Progenitor cell of endocrine pancreas (in vitro differentiated cells): ENCODE results near the gene KCNQ5. TPM values are rescaled to one million over a fixed set of nuclear protein-coding genes. Genes with fewer than 3 reads are reported as not detected.

Source experiments
- DNase-seq: peaks from one replicate; pipeline ENCODE4 v3.0.0; 2021; ENCODE audit warnings: low spot score; ENCODE audit not compliant: unreplicated experiment
- H3K27ac Mint-ChIP-seq: 2 replicates; pipeline ENCODE4 v1.8.0; 2021; ENCODE audit warnings: mild to moderate bottlenecking, moderate library complexity, mixed read lengths
- H3K27me3 Mint-ChIP-seq: 2 replicates; pipeline ENCODE4 v1.8.0; 2021; ENCODE audit warnings: mixed read lengths
- H3K36me3 Mint-ChIP-seq: 2 replicates; pipeline ENCODE4 v1.8.0; 2022; ENCODE audit warnings: mixed read lengths; ENCODE audit not compliant: insufficient read depth
- H3K4me1 Mint-ChIP-seq: 2 replicates; pipeline ENCODE4 v1.8.0; 2021; ENCODE audit warnings: low read depth, mixed read lengths
- H3K4me3 Mint-ChIP-seq: 2 replicates; pipeline ENCODE4 v1.8.0; 2021; ENCODE audit warnings: low read depth, mild to moderate bottlenecking, moderate library complexity, mixed read lengths
- H3K9me3 Mint-ChIP-seq: 2 replicates; pipeline ENCODE4 v1.8.0; 2021; ENCODE audit warnings: low read depth, mixed read lengths
- CTCF ChIP-seq: fragments of 200-600 bp; sonication (generic); IDR thresholded peaks from one replicate; pipeline ENCODE4 v1.5.0; 2021; ENCODE audit warnings: antibody characterized with exemption, mild to moderate bottlenecking; ENCODE audit not compliant: unreplicated experiment
- total RNA-seq: library from RNA; stranded (reverse); gene quantifications from 2 replicates; pipeline ENCODE4 v1.2.1, GENCODE V29; 2021

KCNQ5 gene
- total RNA-seq, 1 donor from 2014 or later: 1.0 TPM

- H3K27me3 Mint-ChIP-seq: no peaks in the 10 kb centered on the region
- H3K36me3 Mint-ChIP-seq: no peaks in the 10 kb centered on the region
- TF ChIP-seq CTCF: no peak
- no peak for DNase-seq
- H3K9me3 Mint-ChIP-seq: no peaks in the 10 kb centered on the region
- H3K4me1 Mint-ChIP-seq: no peaks in the 10 kb centered on the region
- no peak overlapping the region for H3K4me3 Mint-ChIP-seq
- H3K27ac Mint-ChIP-seq: no peak overlapping the region
Observed at GRCh38 chr6:72651967-72652956, 30.4 kb downstream of the KCNQ5 start.

DNA sequence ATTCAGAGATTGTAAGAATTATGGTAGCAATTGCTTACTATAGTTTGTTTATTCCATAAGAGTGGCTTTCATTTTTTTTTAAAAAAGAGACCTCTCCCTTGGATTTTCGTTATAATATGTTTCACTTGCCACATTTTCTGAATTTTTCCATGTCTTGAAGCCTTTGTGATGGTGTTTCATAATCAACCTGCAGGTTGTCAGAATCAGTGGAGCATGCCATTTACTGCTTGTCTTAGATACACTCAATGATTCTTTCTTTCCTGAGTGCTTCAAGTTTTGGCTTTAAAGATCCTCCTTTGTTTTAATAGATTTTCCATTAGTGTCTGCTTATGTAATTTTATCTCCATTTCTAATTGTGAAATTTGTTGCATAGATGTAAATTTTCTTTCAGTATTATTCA, 31.2 kb downstream of the KCNQ5 start:
- H3K4me3 Mint-ChIP-seq: no peak overlapping the region
- no peak for TF ChIP-seq CTCF
- no peak for DNase-seq
- no peak overlapping the region for H3K27ac Mint-ChIP-seq
- H3K27me3 Mint-ChIP-seq: no peaks in the 10 kb centered on the region
- H3K36me3 Mint-ChIP-seq: no peaks in the 10 kb centered on the region
- no peaks in the 10 kb centered on the region for H3K4me1 Mint-ChIP-seq
- H3K9me3 Mint-ChIP-seq: no peaks in the 10 kb centered on the region

DNA sequence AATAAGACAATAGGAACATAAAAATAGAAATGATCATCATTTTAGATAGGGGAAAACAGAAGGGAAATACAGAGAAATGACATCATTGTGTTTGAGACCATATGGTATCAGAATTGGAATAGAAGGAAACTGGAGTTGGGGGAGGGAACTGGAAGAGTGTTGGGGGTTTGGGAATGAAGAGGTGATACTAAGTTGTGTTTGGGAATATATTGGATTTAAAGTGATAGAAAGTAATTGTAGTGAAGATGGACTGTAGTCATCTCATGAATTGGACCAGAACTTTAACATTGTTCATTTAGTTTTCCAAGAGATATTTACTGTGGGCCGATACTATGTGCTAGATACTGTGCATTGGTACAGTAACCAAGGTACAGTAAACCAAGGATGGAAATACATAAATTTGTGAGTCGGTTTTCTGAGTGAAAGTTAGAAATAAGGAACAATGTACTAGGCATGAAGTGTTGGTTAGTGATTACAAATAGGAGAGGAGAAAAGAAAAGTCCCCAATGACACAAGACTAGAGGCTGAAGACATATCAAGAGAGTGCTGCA, 32.3 kb downstream of the KCNQ5 start:
- no peak for DNase-seq
- H3K4me1 Mint-ChIP-seq: no peaks in the 10 kb centered on the region
- H3K36me3 Mint-ChIP-seq: no peaks in the 10 kb centered on the region
- no peak overlapping the region for H3K27ac Mint-ChIP-seq
- no peak for TF ChIP-seq CTCF
- H3K4me3 Mint-ChIP-seq: no peak overlapping the region
- no peaks in the 10 kb centered on the region for H3K9me3 Mint-ChIP-seq
- H3K27me3 Mint-ChIP-seq: no peaks in the 10 kb centered on the region

DNA sequence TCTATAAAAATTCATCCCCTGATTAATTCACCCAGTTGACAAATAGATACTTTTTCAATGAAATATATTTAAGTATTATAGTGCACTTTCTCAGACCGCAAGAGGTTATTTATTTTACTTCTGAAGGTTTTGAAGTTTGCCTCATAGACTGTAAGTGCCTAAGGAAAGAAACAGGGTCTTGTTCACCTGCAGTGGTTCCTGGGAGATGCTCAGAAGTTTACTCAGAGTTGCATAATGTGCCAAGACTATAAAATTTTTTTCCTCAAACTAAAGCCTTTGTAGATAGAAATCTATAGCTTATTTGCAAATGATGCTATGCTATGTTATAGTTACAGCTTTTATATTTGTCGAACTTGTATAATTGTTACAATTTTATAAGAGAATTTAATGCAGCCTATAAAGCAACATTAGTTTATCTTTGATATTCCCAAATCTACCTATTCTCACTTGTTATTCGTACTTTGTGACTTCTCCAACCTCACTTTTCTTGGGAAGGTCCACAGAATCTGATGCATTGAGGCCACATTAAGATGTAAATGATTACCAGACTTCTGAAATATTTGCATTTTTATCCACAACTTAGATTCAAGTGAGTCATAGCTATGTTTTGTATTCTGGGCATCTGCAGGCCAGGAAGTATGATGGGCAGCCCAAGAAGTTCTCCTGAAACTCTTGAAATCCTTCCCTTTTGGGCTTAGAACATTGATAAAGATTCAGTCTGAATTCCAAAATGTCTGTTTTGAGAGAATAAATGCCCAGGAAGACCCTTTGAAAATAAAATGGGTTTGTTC, 35.7 kb downstream of the KCNQ5 start:
- no peak overlapping the region for H3K27ac Mint-ChIP-seq
- no peaks in the 10 kb centered on the region for H3K27me3 Mint-ChIP-seq
- no peak for DNase-seq
- no peaks in the 10 kb centered on the region for H3K9me3 Mint-ChIP-seq
- no peak for TF ChIP-seq CTCF
- H3K4me1 Mint-ChIP-seq: no peaks in the 10 kb centered on the region
- H3K4me3 Mint-ChIP-seq: no peak overlapping the region
- no peaks in the 10 kb centered on the region for H3K36me3 Mint-ChIP-seq

DNA sequence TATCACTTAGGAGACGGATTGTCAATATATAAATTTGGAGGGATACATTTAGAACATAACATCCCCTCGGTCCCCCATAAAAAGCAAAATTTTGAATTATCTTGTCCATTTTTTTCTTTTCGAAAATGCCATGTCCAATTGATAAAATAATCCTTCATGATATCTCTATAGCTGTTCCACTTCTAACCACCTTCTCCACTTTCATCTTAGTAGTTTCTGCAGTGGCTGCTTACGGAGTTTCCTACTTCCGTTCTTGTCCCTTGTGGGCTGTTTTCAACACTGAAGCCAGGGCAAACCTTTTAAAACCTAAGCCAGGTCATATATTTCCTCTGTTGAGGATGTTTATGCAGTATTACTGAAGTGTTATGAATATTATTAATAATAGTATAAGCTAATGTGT, 37.9 kb downstream of the KCNQ5 start:
- H3K9me3 Mint-ChIP-seq: no peaks in the 10 kb centered on the region
- no peak for TF ChIP-seq CTCF

More for the DNA sequence above, 37.9 kb downstream of the KCNQ5 start:
- H3K36me3 Mint-ChIP-seq: no peaks in the 10 kb centered on the region
- H3K4me1 Mint-ChIP-seq: no peaks in the 10 kb centered on the region
- no peak overlapping the region for H3K4me3 Mint-ChIP-seq
- H3K27ac Mint-ChIP-seq: no peak overlapping the region
- no peak for DNase-seq
- H3K27me3 Mint-ChIP-seq: no peaks in the 10 kb centered on the region
